ENCODE results near the gene BSDC1.

DNA sequence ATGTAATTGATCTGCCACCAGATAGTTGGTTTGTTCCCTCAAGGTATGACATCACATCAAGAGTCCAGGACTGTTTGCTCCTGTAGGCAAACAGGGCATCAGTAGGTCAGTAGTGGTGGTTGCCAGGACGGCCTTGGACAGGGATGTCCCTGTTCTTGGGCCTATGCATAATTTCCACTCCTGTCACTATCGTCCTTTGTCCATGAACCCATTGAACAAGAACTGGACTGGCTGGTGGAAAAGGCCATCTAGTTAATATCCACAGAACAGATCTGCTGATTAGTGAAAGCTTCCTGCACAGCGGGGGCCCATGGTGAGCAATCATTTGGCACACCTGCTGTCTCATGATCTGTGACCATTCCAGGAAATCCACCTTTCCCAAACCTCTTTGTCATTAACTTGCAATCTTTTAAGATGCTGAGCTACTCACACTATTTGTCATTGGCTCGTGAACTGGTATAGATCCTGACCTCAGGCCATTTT, 12.4 kb upstream of the BSDC1 start:
- no peak for TF ChIP-seq CREM (CRISPR knock-in tag; IDR thresholded peaks at IDR 0.05)
- no peak for TF ChIP-seq CTCF (IDR thresholded peaks at IDR 0.05)
- no peak for TF ChIP-seq ESRRA (CRISPR knock-in tag; IDR thresholded peaks at IDR 0.05; ENCODE audit: borderline replicate concordance)
- TF ChIP-seq TP53 (CRISPR knock-in tag; IDR thresholded peaks at IDR 0.05), result no peak
- no peak for TF ChIP-seq EMX1 (CRISPR knock-in tag; IDR thresholded peaks at IDR 0.05)
- no peak for TF ChIP-seq ATF3 (CRISPR knock-in tag; conservative IDR thresholded peaks at IDR 0.05)
- no peak for TF ChIP-seq ZNF232 (CRISPR knock-in tag; IDR thresholded peaks at IDR 0.05)
- TF ChIP-seq JAZF1 (CRISPR knock-in tag; IDR thresholded peaks at IDR 0.05), result no peak
- TF ChIP-seq, protein P1, sequence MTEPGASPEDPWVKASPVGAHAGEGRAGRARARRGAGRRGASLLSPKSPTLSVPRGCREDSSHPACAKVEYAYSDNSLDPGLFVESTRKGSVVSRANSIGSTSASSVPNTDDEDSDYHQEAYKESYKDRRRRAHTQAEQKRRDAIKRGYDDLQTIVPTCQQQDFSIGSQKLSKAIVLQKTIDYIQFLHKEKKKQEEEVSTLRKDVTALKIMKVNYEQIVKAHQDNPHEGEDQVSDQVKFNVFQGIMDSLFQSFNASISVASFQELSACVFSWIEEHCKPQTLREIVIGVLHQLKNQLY (CRISPR knock-in tag; IDR thresholded peaks at IDR 0.05), result no peak
- no peak for TF ChIP-seq USF1 (CRISPR knock-in tag; IDR thresholded peaks at IDR 0.05)
- TF ChIP-seq, protein P2, sequence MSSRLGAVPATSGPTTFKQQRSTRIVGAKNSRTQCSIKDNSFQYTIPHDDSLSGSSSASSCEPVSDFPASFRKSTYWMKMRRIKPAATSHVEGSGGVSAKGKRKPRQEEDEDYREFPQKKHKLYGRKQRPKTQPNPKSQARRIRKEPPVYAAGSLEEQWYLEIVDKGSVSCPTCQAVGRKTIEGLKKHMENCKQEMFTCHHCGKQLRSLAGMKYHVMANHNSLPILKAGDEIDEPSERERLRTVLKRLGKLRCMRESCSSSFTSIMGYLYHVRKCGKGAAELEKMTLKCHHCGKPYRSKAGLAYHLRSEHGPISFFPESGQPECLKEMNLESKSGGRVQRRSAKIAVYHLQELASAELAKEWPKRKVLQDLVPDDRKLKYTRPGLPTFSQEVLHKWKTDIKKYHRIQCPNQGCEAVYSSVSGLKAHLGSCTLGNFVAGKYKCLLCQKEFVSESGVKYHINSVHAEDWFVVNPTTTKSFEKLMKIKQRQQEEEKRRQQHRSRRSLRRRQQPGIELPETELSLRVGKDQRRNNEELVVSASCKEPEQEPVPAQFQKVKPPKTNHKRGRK (CRISPR knock-in tag; IDR thresholded peaks at IDR 0.05; ENCODE audit: borderline replicate concordance), result no peak
- TF ChIP-seq SMAD4 (CRISPR knock-in tag; IDR thresholded peaks at IDR 0.05), result no peak
